ENCODE measurements around the gene DEXI.

DNA sequence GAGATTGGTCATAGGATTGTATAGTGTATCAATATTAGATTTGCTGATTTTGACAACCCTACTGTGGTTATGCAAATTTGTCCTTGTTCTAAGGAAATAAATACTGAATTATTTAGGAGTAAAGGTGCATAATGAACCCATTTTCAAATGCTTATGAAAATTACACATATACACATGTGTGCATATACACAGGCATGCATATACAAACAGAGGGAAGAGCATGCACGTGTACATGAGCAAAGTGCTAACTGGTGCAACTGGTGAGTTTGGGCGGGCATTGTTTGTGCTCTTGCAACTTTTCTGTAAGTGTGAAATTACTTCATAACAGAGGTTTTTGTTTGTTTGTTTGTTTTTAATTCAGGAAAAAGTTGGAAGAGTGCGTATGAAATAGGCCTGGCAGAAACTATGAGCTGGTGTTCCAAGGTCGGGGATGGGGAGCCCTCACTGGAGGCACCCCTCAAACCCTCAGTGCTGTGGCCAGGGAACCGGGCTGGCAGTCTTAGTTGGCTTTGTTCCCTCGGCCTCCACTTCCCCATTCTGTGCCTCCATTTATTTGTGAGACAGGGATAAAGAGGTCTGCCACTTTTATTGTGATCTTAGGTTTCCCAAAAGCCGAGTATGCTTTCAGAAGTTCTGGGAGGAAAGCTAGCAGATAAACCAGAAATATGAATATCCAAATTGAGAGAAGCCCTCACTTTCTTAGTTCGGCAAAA is 5.8 kb downstream of the DEXI start:
- no peak for TF ChIP-seq CTCF (IDR thresholded peaks at IDR 0.05)
- TF ChIP-seq POLR2A (IDR thresholded peaks at IDR 0.05): no peak

Measured in adrenal gland (tissue), 5 donors.